Astrocyte of the spinal cord (primary cell): Measurements from ENCODE around the gene PIGU.

Experiments used
- DNase-seq: peaks from one replicate; pipeline ENCODE4 v3.0.0; 2011; ENCODE audit warnings: low read depth, low spot score
- H3K4me3 ChIP-seq: 2 replicates; pipeline ENCODE4 v1.5.1; 2011; ENCODE audit warnings: low read depth, mild to moderate bottlenecking, low read length, moderate library complexity
- in situ Hi-C: cut with HindIII; loops from 2 replicates; pipeline ENCODE4 v1.10.0; 2017; ENCODE audit warnings: low sequenced_read_pairs
- TF ChIP-seq, protein P1 (sequence below): IDR thresholded peaks from 2 replicates; pipeline ENCODE4 v1.5.1; 2012; ENCODE audit warnings: low read depth, mild to moderate bottlenecking, low read length, inconsistent platforms

Gene PIGU

GRCh38 chr20:34564833-34565232, 112.1 kb downstream of the PIGU start:
- no peak for DNase-seq
- TF ChIP-seq, protein P1, sequence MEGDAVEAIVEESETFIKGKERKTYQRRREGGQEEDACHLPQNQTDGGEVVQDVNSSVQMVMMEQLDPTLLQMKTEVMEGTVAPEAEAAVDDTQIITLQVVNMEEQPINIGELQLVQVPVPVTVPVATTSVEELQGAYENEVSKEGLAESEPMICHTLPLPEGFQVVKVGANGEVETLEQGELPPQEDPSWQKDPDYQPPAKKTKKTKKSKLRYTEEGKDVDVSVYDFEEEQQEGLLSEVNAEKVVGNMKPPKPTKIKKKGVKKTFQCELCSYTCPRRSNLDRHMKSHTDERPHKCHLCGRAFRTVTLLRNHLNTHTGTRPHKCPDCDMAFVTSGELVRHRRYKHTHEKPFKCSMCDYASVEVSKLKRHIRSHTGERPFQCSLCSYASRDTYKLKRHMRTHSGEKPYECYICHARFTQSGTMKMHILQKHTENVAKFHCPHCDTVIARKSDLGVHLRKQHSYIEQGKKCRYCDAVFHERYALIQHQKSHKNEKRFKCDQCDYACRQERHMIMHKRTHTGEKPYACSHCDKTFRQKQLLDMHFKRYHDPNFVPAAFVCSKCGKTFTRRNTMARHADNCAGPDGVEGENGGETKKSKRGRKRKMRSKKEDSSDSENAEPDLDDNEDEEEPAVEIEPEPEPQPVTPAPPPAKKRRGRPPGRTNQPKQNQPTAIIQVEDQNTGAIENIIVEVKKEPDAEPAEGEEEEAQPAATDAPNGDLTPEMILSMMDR, result no peak
- H3K4me3 ChIP-seq, result no peak overlapping the region
- in situ Hi-C loops, result no loop called here

DNA sequence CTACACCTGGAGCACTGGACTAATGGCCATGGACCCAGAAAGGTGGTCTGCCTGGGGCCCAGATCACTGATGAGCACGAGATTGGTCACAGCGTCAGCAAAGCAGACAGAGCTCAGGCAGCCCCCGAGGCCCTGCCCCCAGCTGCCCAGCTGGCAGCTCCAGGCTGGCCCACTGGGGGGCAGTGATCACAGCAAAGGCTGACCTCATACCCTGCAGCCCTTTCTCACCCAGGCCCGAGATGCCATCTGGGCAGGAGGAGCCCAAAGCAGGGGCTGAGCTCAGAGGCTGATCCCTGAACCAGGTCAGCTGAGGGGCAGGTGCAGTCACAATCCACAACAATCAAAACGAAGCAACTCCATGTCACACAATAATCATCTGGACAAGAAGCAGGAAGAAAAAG, 114.3 kb downstream of the PIGU start:
- in situ Hi-C loops, result no loop called here
- TF ChIP-seq, protein P1, result peak; percentile 52
- no peak for DNase-seq
- H3K4me3 ChIP-seq, result no peak overlapping the region

- DNase-seq, result no peak
- in situ Hi-C loops, result no loop called here
- H3K4me3 ChIP-seq, result no peak overlapping the region
- TF ChIP-seq, protein P1, result no peak
Measured at GRCh38 chr20:34561661-34562060, 115.2 kb downstream of the PIGU start.

- no peak overlapping the region for H3K4me3 ChIP-seq
- DNase-seq, result no peak
- in situ Hi-C loops, result no loop called here
- TF ChIP-seq, protein P1, result no peak
Measured at GRCh38 chr20:34560614-34561013, 116.3 kb downstream of the PIGU start.

GRCh38 chr20:34560141-34560523, 116.8 kb downstream of the PIGU start:
- TF ChIP-seq, protein P1, result no peak
- no peak for DNase-seq
- no peak overlapping the region for H3K4me3 ChIP-seq
- in situ Hi-C loops, result no loop called here

DNA sequence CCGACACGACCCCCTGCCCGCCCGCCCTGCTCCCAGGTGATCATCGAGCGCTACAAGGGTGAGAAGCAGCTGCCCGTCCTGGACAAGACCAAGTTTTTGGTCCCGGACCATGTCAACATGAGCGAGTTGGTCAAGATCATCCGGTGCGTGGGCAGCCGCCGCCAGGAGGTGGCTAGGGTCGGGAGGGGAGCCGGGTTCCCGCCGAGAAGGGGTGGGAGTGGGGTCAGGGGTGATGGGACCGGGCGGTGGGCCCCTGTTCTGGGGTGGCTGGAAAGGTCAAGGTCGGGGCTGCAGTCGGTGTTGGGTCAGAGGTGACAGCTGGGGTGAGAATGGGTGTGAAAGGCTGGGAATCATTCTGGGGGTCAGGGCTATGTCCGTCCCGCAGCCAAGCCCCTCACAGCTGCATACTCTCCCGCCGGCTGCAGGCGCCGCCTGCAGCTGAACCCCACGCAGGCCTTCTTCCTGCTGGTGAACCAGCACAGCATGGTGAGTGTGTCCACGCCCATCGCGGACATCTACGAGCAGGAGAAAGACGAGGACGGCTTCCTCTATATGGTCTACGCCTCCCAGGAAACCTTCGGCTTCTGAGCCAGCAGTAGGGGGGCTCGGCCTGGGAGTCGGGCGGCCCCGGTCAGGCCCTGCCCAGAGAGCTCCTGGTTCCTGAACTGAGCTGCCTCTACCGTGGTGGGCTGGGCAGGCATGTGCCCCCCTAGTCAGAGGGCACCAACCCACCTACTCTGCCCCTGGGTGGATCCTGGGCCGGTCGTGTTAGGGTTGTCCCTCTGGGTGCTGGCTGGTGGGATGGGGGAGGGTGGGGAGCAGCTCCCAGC, 117.4 kb downstream of the PIGU start:
- TF ChIP-seq, protein P1, result no peak
- no peak for DNase-seq
- in situ Hi-C loops, result no loop called here
- H3K4me3 ChIP-seq, result peak overlapping the region; percentile 76
